Adrenal gland (tissue), 12 donors: ENCODE results near the gene TOR1B. TPM values are rescaled to one million over a fixed set of nuclear protein-coding genes. Genes with fewer than 3 reads are reported as not detected.

Source experiments
- DNase-seq, 7 donors: peaks; one replicate each; pipeline ENCODE4 v3.0.0-alpha.2; 2019 to 2020
- H3K27ac ChIP-seq, 5 donors: fragments of 200-600 bp; sonication (generic) in 4 of 5; 1 replicate in 3 of 5; 2 replicates in 2 of 5; pipeline versions ENCODE4 v1.5.1 to v1.8.0; 2016 to 2020; ENCODE audit warnings: mild to moderate bottlenecking in 1 of 5
- H3K27me3 ChIP-seq: fragments of 200-600 bp; 2 replicates; pipeline ENCODE4 v1.8.0; 2021
- H3K36me3 ChIP-seq, 2 donors: fragments of 200-600 bp; replicated peaks in 1 of 2; 1 replicate in 1 of 2; 2 replicates in 1 of 2; pipeline versions ENCODE4 v1.5.1 to v1.8.0; 2018 to 2022
- H3K4me1 ChIP-seq, 2 donors: fragments of 200-600 bp; replicated peaks in 1 of 2; 1 replicate in 1 of 2; 2 replicates in 1 of 2; pipeline versions ENCODE4 v1.5.1 to v1.8.0; 2018 to 2021
- H3K4me3 ChIP-seq, 4 donors: fragments of 200-600 bp; sonication (generic) in 3 of 4; one replicate each; pipeline ENCODE4 v1.5.1; 2016 to 2018
- H3K9me3 ChIP-seq, 3 donors: fragments of 200-600 bp; sonication (generic) in 1 of 3; replicated peaks in 1 of 3; 1 replicate in 2 of 3; 2 replicates in 1 of 3; pipeline versions ENCODE4 v1.5.1 to v1.8.0; 2016 to 2021
- POLR2A ChIP-seq, 2 donors: fragments of 450-650 bp; IDR thresholded peaks; one replicate each; pipeline ENCODE4 v1.6.1; 2017; ENCODE audit warnings: antibody characterized with exemption in 2 of 2, mild to moderate bottlenecking in 2 of 2, moderate library complexity in 1 of 2
- WGBS, 4 donors: extraction: QIAGEN DNeasy Blood & Tissue Kit in 2 of 4; methylation state at CpG; one replicate each; pipeline versions ENCODE4 v1.1.5 to v1.1.7; 2013 to 2017; 5-methylcytosine and 5-hydroxymethylcytosine counted together
- intact Hi-C, 2 donors: fragments of 100-400 bp; cut with DNase I; formaldehyde crosslinking; loops; one replicate each; pipeline versions ENCODE4 v1.14.1 to v1.15.0; 2022 to 2023
- polyA plus RNA-seq, 3 donors: library from polyadenylated mRNA; stranded (reverse); fragments of 200-250 nt in 2 of 3; fragments of 350-450 nt in 1 of 3; fragmentation: Illumina TruSeq in 1 of 3; extraction: RNeasy Lipid Tissue Mini Kit (QIAGEN cat#74804) in 1 of 3; gene quantifications; one replicate each; pipeline ENCODE4 v1.2.3, GENCODE V29; 2013 to 2014
- total RNA-seq, 9 donors: library from RNA; depleted of rRNA in 4 of 9; stranded (reverse); fragments of >200 nt in 4 of 9; fragments of 120-200 nt in 1 of 9; fragmentation: NEBNext Ultra II Directional in 1 of 9; extraction: Animal tissue kit (Norgen Biotek cat#: 25700) in 1 of 9; gene quantifications; one replicate each; pipeline versions ENCODE4 v1.1.0 to v1.2.4, GENCODE V29; 2013 to 2023
- TF ChIP-seq, protein P1 (sequence below), 6 experiments: fragments of 450-650 bp in 4 of 6; fragments of 200-600 bp in 2 of 6; sonication (generic) in 1 of 6; IDR thresholded peaks; 1 replicate in 5 of 6; 2 replicates in 1 of 6; pipeline versions ENCODE4 v1.5.1 to v1.8.0; 2016 to 2021; ENCODE audit warnings: antibody characterized with exemption in 6 of 6, mild to moderate bottlenecking in 2 of 6, moderate library complexity in 1 of 6
- donor health status: healthy with polysubstance abuse.
- donor health status: Bipolar disorder and iron deficiency.
- donor health status: DM: yes; HTN: yes; CAD: no.
- donor health status: DM: no; HTN: no; CAD: no.
- donor health status: DM: no; HTN: no; CAD: no.
- donor health status: DM: yes; HTN: yes; CAD: no.

The TOR1B gene
- total and polyA plus RNA-seq, 12 donors = 9.8 to 36.3 (median 25.4) TPM

DNA sequence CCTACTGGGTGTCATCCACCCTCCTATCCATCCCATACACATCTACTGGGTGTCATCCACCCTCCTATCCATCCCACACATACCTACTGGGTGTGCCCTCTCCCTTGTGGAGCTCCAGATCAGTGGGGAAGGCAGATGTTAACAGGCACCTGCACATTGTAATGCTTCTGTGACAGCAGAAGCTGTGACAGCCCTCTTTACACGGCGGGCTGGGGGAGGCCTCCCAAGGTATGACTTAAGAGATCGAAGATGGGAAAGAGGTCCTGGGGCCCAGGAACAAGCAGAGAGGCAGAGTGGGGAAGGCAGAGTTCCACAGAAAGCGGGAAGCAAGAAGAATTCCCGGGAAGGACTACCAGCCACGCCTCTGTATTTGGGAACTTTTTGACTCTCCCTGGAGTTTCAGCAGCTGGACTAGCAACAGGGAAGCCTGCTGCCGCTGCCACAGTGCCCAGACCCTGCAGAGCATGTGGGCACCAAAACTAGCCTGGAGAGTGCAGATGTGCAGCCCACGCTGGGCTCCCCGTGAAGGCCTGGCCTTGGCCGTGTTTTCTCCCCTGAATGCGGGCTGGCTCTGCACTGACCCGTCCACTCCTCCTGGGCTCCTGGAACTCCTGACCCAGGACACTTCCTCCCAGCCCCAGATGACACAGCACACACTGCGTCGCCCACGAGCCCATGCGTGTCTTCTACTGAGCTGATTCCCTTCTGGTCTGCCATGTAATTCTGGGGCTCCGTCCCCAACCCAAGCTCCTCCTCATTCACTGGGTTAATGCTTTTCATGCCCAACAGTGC, 11.6 kb downstream of the TOR1B start:
- intact Hi-C loops = no loop called here
- peaks cover 0 to 60% of the 10 kb centered on the region in 2 donors for H3K36me3 ChIP-seq
- H3K4me1 ChIP-seq = peaks cover 6 to 12% of the 10 kb centered on the region in 2 donors
- no peak overlapping the region for H3K27ac ChIP-seq
- H3K4me3 ChIP-seq = no peak overlapping the region
- no peaks in the 10 kb centered on the region for H3K27me3 ChIP-seq
- no peak for DNase-seq
- H3K9me3 ChIP-seq = no peaks in the 10 kb centered on the region
- TF ChIP-seq POLR2A (IDR thresholded peaks at IDR 0.05) = no peak
- TF ChIP-seq, protein P1, sequence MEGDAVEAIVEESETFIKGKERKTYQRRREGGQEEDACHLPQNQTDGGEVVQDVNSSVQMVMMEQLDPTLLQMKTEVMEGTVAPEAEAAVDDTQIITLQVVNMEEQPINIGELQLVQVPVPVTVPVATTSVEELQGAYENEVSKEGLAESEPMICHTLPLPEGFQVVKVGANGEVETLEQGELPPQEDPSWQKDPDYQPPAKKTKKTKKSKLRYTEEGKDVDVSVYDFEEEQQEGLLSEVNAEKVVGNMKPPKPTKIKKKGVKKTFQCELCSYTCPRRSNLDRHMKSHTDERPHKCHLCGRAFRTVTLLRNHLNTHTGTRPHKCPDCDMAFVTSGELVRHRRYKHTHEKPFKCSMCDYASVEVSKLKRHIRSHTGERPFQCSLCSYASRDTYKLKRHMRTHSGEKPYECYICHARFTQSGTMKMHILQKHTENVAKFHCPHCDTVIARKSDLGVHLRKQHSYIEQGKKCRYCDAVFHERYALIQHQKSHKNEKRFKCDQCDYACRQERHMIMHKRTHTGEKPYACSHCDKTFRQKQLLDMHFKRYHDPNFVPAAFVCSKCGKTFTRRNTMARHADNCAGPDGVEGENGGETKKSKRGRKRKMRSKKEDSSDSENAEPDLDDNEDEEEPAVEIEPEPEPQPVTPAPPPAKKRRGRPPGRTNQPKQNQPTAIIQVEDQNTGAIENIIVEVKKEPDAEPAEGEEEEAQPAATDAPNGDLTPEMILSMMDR (IDR thresholded peaks at IDR 0.05) = no peak
- WGBS, 4 donors = 80 to 88% (median 87%) methylated on average over 14 to 17 of the region's 17 CpGs

DNA sequence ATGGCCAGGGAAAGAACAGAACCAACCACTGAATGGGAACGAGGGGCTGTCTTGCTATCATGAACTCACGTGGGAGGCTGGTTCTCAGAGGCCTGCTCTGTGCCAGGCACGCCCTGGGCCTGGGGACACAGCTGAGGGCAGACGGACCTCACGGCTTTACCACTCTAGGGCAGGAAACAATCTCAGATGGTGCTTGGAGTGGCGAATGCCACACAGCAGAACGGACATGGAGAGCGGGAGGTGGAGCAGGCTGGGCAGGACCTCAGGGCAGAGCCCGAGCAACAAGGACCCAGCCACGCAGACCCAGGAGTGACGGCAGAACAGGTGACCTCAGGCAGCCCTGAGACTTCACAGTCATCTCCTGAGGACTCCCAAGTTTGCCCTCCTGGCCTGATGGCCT, 12.3 kb downstream of the TOR1B start:
- intact Hi-C loops = no loop called here
- Histone ChIP-seq H3K36me3 (peaks cover 0 to 60% of the 10 kb centered on the region in 2 donors), H3K27me3 (no peaks in the 10 kb centered on the region), H3K27ac (peak overlapping the region in 1 of 5 donors; percentile 90), H3K4me1 (peaks cover 6 to 12% of the 10 kb centered on the region in 2 donors), H3K4me3 (no peak overlapping the region), H3K9me3 (no peaks in the 10 kb centered on the region)
- no peak for DNase-seq
- no peak for TF ChIP-seq POLR2A (IDR thresholded peaks at IDR 0.05)
- TF ChIP-seq, protein P1 (IDR thresholded peaks at IDR 0.05) = no peak
- 81 to 95% (median 89%) methylated on average over 4 to 11 of the region's 11 CpGs for WGBS, 4 donors

DNA sequence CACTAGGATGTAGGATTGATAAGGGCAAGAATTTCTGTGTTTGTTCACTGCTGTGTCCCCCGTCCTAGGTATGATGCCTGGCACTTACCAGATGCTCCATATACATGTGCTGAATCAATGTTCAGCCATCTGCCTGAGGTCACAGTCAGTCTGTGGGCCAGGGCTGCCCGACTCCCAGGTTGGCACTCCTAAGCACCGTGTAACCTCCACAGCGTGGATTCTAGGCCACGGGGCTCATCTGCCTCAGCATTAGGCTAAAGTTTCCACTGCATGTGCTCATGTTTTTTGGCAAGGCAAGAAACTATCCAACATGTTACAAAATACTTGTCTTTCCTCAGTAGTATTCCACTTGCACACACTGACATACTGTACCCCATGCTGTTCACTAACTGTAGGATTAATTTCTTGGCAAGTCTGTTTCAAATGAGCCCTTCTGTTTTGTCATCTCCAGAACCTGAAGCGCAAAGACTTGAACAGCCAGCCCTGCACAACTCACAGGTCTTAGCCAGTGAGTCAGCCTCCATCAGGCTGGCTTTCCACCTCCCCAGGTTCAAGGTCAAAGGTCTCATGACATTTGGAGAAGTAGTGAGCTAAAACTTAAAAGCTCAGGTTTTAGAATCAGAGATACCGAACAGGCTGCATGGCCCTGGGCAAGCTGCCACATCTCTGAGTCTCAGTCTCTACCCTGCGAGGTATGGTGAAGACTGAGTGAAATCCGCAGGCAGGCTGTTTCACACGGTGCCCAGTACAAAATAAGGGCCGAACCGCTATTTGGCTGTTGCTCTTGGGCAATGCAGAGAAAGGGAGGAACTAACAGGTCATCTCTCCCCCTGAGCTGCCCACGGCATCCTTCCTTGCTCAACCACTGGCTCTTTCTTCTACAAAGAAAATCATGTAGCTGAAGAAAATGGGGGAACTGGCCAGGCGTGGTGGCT, 13.8 kb downstream of the TOR1B start:
- Histone ChIP-seq H3K9me3 (no peaks in the 10 kb centered on the region), H3K4me1 (peaks cover 6 to 12% of the 10 kb centered on the region in 2 donors), H3K27ac (peak overlapping the region; percentile 37 to 90 (median 70)), H3K27me3 (no peaks in the 10 kb centered on the region), H3K36me3 (peaks cover 0 to 75% of the 10 kb centered on the region in 2 donors), H3K4me3 (no peak overlapping the region)
- intact Hi-C loops = no loop called here
- DNase-seq = peak; percentile 67 to 91 (median 90)
- TF ChIP-seq POLR2A (IDR thresholded peaks at IDR 0.05) = peak in 1 of 2 donors; percentile 49
- TF ChIP-seq, protein P1 (IDR thresholded peaks at IDR 0.05) = no peak
- WGBS, 4 donors = 48 to 60% (median 51%) methylated on average over 7 to 14 of the region's 14 CpGs
